HAP-1 (cell line): Measurements from ENCODE around the gene KLHDC3.
"Not testable (repeated sequence)": the region's sequence is repeated elsewhere in the genome, so short reads cannot be mapped to it uniquely, and the experiment has no call there.

Source experiments
- DNase-seq, 2 experiments: peaks; one replicate each; pipeline ENCODE4 v3.0.0-alpha.2; 2016 to 2020; ENCODE audit warnings: low spot score in 2 of 2
- H3K27me3 ChIP-seq: fragments of 250-450 bp; sonication (Bioruptor Pico); 2 replicates; pipeline ENCODE4 v1.5.1; 2020; ENCODE audit warnings: low read depth, mild to moderate bottlenecking, moderate library complexity
- H3K36me3 ChIP-seq: fragments of 250-450 bp; sonication (Bioruptor Pico); replicated peaks from 2 replicates; pipeline ENCODE4 v1.5.1; 2020; ENCODE audit warnings: mild to moderate bottlenecking
- H3K4me1 ChIP-seq: fragments of 250-450 bp; sonication (Bioruptor Pico); 2 replicates; pipeline ENCODE4 v1.5.1; 2020; ENCODE audit warnings: mild to moderate bottlenecking
- H3K4me3 ChIP-seq: fragments of 250-450 bp; sonication (Bioruptor Pico); 2 replicates; pipeline ENCODE4 v1.5.1; 2020; ENCODE audit warnings: mild to moderate bottlenecking, moderate library complexity
- H3K9me3 ChIP-seq: fragments of 250-450 bp; sonication (Bioruptor Pico); 2 replicates; pipeline ENCODE4 v1.5.1; 2020; ENCODE audit warnings: mild to moderate bottlenecking, moderate library complexity
- in situ Hi-C: fragments of 300-500 bp; cut with MboI; formaldehyde crosslinking; loops from 3 replicates; pipeline ENCODE4 v1.14.3; 2020; ENCODE audit warnings: low sequenced_read_pairs, inconsistent platforms, mixed read lengths

The KLHDC3 gene

DNA sequence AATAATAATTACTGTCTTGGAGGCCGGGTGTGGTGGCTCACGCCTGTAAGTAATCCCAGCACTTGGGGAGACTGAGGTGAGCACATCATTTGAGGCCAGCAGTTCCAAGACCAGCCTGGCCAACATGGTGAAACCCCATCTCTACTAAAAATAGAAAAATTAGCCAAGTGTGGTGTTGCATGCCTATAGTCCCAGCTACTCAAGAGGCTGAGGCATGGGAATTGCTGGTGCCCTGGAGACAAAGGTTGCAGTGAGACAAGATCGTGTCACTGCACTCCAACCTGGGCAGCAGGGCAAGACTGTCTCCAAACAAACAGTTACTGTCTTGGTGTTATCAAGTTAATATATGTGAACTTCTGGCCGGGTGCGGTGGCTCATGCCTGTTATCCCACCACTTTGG is 12.3 kb downstream of the KLHDC3 start:
- Histone ChIP-seq H3K4me1 (peaks cover 4% of the 10 kb centered on the region; the same call in 1 of the 2 replicates), H3K36me3 (peaks cover 70% of the 10 kb centered on the region), H3K9me3 (no peaks in the 10 kb centered on the region; the same call in 1 of the 2 replicates), H3K27me3 (no peaks in the 10 kb centered on the region), H3K4me3 (no peak overlapping the region)
- no peak for DNase-seq
- in situ Hi-C loops, result no loop called here

DNA sequence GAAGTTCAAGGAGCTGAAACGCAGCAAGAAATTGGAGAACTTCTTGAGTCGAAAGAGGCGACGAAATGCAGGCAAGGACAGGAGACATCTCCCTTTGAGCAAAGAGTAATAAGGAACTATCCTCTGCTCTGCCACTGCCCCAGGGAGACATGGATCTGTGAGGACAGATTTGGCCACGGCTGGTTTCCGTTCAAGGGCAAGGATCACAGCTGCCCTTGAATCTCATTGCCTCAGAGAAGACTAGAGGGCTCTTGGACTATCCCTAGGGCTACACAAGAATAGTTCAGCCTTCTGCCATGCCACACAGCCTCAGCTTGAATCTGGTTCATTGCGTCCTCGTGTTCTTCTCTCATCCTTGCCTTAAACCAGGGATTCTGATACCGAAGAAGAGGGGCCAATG is 15.1 kb downstream of the KLHDC3 start:
- peaks cover 87% of the 10 kb centered on the region for H3K36me3 ChIP-seq

DNA sequence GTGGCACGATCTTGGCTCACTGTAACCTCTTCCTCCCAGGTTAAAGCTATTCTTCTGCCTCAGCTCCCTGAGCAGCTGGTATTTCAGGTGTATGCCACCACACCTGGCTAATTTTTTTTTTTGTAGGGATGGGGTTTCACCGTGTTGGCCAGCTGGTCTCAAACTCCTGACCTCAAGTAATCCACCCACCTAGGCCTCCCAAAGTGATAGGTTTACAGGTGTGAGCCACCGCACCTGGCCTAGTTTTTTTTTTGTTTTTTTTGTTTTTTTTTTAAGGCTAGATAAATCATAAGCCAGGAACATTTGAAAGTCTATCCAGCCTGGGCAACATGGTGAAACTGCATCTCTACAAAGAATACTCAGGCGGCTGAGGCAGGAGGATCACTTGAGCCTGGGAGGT is 18.3 kb downstream of the KLHDC3 start:
- in situ Hi-C loops, result no loop called here

More for the DNA sequence above, 15.1 kb downstream of the KLHDC3 start:
- no peak for DNase-seq
- in situ Hi-C loops, result no loop called here
- Histone ChIP-seq H3K4me1 (no peaks in the 10 kb centered on the region), H3K27me3 (no peaks in the 10 kb centered on the region), H3K9me3 (no peaks in the 10 kb centered on the region; the same call in 1 of the 2 replicates), H3K4me3 (no peak overlapping the region)

DNA sequence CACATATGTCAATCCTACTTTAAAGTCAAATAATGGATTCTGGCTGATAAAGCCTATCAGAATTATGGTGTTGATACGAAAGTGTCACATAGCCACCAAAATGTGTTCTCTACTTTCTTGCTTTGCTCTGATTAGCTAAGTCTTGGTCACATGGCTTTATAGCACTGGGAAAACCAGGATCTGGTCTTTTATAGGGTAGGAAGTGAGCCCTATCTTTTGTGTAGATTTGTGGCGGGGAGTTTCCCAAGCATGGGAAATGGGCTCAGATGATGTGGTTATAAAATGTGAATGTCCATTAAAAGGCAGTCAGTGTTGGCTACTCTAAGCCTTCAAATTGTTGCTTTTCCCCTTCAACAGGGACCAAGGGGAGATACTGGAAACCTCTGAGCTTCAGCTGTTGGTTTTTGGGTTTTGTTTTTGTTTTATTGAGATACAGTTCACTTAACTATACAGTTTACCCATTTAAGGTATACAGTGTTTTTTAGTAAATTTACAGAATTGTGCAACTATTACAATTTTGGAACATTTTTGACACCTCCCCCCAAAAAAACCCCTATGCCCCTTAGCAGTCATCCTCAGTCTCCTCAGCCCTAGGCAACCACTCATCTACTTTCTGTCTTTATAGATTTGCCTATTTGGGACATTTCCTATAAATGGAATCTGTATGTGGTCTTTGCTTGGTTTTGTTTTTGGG is 19.6 kb downstream of the KLHDC3 start:
- peaks cover 80% of the 10 kb centered on the region for H3K36me3 ChIP-seq
- in situ Hi-C loops, result no loop called here
- no peaks in the 10 kb centered on the region for H3K4me1 ChIP-seq
- H3K27me3 ChIP-seq, result no peaks in the 10 kb centered on the region
- H3K4me3 ChIP-seq, result no peak overlapping the region
- H3K9me3 ChIP-seq, result no peaks in the 10 kb centered on the region
- DNase-seq, result no peak

More for the DNA sequence above, 18.3 kb downstream of the KLHDC3 start:
- no peak for DNase-seq
- no peaks in the 10 kb centered on the region for H3K27me3 ChIP-seq
- peaks cover 80% of the 10 kb centered on the region for H3K36me3 ChIP-seq
- no peaks in the 10 kb centered on the region for H3K4me1 ChIP-seq
- no peaks in the 10 kb centered on the region for H3K9me3 ChIP-seq
- no peak overlapping the region for H3K4me3 ChIP-seq

DNA sequence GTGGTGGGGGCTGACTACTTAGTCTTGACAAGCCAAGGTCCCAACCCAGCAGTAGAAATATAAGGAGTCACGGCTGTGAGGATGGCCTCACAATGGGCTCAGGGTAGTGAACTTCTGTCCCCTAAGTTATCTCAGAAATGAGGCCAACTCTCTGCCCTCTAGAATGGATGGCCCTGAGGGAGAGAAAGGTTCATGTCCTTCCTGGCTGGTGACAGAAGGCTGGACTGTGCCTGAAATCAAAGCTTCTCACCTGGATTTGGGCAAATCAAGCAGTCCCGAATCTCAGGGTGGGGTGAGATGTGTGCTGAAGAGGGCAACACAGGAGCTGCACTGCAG is 20.1 kb downstream of the KLHDC3 start:
- H3K4me3 ChIP-seq, result no peak overlapping the region
- H3K36me3 ChIP-seq, result peaks cover 80% of the 10 kb centered on the region
- no peaks in the 10 kb centered on the region for H3K9me3 ChIP-seq
- no peak for DNase-seq
- H3K27me3 ChIP-seq, result no peaks in the 10 kb centered on the region
- H3K4me1 ChIP-seq, result no peaks in the 10 kb centered on the region
- in situ Hi-C loops, result no loop called here

DNA sequence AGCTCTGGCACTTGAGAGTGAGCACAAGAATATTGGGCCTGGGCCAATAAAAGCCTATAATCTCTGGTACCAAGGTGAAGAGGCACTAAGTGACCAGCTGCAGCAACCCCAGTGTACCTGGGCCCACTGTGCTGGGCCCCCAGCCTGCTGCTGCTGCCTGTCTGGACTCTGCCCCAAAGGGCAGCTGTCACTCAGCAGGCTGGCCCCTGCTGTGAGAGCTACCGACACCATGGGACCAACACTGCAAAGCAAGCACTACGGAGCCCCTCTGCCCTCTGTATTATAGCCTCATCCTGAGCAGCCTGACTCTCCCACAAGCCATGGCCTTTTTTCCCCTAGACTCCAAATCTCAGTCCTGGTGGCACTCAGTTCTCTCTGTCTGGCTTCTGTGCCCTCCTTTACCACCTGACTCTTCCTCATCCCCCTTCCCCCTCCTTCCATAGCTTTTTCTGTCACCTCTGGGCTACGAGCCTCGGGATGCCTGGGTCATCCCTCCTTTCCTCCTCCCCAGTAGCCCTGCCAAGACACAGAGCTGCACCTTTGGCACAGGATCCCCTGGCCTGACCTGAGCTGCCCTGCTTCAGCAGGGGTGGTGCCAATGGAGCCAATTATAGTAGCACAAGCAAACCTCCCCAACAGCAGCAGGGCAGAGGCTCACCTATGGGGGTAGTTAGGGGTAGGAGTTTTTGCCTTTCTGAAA is 21.6 kb downstream of the KLHDC3 start:
- in situ Hi-C loops, result no loop called here
- DNase-seq, result no peak
- Histone ChIP-seq H3K4me3 (no peak overlapping the region), H3K4me1 (no peaks in the 10 kb centered on the region), H3K36me3 (peaks cover 73% of the 10 kb centered on the region), H3K27me3 (no peaks in the 10 kb centered on the region), H3K9me3 (no peaks in the 10 kb centered on the region)

DNA sequence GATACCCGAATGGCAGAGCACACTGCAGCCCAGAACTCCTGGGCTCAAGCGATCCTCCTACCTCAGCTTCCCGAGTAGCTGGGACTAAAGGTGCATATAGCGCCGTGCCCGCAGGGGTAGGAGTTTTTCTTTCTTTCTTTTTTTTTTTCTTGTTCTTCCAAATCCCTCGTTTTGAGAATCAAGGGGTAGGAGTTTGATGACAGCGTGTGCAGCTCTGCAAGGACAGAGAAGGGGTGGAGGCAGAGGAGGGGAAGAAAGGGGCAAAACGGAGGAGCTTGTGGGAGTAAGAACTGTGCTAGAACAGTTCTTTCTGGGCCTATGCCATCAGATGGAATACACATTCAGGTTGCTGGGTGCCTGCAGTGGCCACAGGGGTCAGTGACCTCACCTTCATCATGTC is 22.7 kb downstream of the KLHDC3 start:
- in situ Hi-C loops, result no loop called here
- H3K36me3 ChIP-seq, result peaks cover 75% of the 10 kb centered on the region
- H3K4me3 ChIP-seq, result no peak overlapping the region
- no peak for DNase-seq
- no peaks in the 10 kb centered on the region for H3K4me1 ChIP-seq
- H3K27me3 ChIP-seq, result no peaks in the 10 kb centered on the region
- no peaks in the 10 kb centered on the region for H3K9me3 ChIP-seq

DNA sequence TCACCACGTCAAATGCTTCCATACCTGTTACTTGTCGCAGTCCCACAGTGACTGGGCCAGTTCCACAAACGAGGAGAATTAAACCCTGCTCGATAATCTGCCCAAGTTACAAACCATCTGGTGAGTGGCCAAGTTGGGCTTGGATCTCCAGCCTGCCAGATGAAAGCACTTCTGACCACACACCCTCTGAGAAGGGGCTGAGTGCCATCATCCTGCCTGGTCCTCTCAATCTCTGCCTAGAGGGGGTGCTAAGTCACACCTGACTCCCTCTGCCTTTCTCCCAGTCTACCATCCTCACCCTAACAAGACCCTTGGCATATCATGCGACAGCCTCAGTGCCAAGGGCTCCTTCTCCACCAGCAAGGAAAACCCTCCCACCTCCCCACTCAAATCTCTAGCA is 23.1 kb downstream of the KLHDC3 start:
- no peaks in the 10 kb centered on the region for H3K27me3 ChIP-seq
- H3K4me3 ChIP-seq, result no peak overlapping the region
- H3K9me3 ChIP-seq, result no peaks in the 10 kb centered on the region
- peaks cover 73% of the 10 kb centered on the region for H3K36me3 ChIP-seq
- no peak for DNase-seq
- in situ Hi-C loops, result no loop called here
- H3K4me1 ChIP-seq, result no peaks in the 10 kb centered on the region

DNA sequence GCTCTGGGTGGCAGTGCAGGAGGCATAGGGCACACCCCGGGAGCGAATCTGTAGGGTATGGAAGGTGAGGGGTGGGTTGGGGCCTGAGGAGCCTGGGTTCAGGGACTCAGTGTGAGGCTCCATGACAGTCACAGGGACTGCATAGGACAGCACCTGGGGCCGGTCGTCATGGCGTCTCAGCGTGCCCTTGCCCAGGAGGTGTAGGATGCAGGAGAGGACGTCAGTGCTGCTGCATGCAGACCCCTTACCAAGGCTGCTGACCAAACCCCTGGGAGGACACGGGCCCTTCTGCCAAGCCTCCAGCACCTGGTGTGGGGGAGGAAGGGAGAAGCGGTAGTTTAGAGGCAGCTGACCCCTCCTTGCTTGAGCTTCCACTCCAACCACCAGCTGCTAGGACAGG is 23.7 kb downstream of the KLHDC3 start:
- H3K4me1 ChIP-seq, result no peaks in the 10 kb centered on the region
- in situ Hi-C loops, result no loop called here
- H3K9me3 ChIP-seq, result no peaks in the 10 kb centered on the region
- no peak for DNase-seq
- peaks cover 73% of the 10 kb centered on the region for H3K36me3 ChIP-seq
- no peaks in the 10 kb centered on the region for H3K27me3 ChIP-seq
- H3K4me3 ChIP-seq, result no peak overlapping the region

DNA sequence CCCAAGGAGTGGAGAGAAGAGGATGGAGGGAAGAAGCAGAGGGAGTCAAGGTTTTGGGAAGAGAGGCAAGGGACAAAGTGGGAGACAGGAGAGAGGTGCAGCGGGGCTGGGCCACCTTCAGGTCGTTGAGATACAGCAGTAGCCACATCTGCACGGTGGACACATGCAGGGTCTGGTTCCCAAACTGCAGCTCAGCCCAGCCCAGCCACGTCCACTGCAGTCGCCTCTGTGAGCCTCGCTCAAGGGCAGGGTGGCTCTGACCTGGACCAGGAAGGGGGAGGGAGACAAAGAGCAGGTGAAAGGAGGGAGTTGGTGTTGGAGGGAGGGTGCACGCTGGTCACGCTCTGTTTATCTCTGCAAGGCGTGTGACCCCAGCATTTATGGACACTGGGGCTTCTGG is 24.7 kb downstream of the KLHDC3 start:
- DNase-seq, result no peak
- Histone ChIP-seq H3K4me3 (no peak overlapping the region), H3K27me3 (no peaks in the 10 kb centered on the region), H3K36me3 (peaks cover 75% of the 10 kb centered on the region), H3K4me1 (no peaks in the 10 kb centered on the region), H3K9me3 (no peaks in the 10 kb centered on the region)
- in situ Hi-C loops, result no loop called here

DNA sequence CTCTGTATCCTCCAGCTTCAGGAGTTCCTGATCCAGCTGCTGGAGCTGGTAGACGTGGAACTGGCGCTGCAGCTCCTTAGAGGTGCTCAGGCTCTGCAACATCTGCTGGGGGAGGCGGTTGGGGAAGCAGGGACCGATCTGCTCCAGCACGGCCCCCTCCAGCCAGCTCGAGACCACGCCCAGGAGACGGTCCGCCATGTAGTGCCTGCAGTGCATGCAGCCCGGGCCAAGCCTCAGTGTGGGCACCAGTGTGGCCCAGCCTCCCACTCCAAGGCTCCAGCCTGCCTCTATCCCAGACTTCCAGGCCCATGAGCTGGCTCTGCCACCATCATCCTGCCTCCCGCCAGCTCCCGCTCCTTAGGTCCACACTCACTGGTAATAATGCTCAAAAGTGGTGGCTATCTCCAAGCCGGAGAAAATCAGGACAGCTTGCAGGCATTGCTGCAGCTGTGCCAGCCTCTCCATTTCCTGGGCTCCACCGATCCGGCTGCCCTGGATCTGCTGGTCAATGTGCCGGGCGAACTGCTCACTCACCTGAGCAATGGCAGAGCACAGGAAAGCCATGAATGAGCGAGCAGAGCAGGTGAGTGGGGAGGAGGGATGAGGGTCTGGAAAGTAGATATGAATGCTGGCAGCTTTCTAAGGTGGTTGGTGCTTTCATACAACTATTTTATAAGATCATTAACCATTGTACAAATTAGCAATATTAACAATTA is 26.7 kb downstream of the KLHDC3 start:
- in situ Hi-C loops, result no loop called here
- Histone ChIP-seq H3K27me3 (no peaks in the 10 kb centered on the region), H3K4me1 (no peaks in the 10 kb centered on the region), H3K4me3 (no peak overlapping the region), H3K9me3 (no peaks in the 10 kb centered on the region), H3K36me3 (peaks cover 72% of the 10 kb centered on the region)
- no peak for DNase-seq

DNA sequence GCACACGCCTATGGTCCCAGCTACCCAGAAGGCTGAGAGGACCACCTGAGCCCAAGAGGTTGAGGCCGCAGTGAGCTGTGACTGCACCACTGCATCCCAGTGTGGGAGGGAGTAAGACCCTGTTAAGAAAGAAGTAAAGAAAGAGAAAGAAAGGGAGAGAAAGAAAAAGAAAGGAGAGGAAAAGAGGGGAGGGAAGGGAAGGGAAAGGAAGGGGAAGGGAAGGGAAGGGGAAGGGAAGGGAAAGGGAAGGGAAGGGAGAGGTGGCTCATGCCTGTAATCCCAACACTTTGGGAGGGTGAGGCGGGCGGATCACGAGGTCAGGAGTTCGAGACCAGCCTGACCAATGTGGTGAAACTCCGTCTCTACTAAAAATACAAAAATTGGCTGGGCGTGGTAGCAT is 27.4 kb downstream of the KLHDC3 start:
- H3K27me3 ChIP-seq, H3K4me1 ChIP-seq, in situ Hi-C loops, DNase-seq, H3K4me3 ChIP-seq, H3K9me3 ChIP-seq: not testable (repeated sequence)
- peaks cover 77% of the 10 kb centered on the region for H3K36me3 ChIP-seq

DNA sequence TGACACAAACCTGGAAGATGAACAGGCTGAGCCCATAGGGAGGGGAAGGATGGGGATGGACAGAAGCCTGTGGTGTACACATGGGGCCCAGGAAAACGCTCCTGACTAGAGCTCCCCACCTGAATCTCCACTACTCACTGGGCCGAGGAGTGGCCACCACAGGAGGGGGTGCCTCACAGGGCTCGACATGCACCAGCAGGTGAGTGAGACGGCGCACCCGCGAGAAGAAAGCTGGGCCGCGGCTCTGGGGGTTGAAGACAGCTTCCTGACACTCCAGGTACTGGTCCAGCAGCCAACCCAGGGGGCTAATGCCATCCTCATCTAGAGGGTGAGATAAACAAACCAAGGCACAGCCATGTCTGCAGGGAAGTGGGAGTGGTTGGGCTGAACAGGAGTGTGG is 29.3 kb downstream of the KLHDC3 start:
- H3K27me3 ChIP-seq, result no peaks in the 10 kb centered on the region
- no peaks in the 10 kb centered on the region for H3K4me1 ChIP-seq
- in situ Hi-C loops, result no loop called here
- no peaks in the 10 kb centered on the region for H3K9me3 ChIP-seq
- H3K4me3 ChIP-seq, result no peak overlapping the region
- DNase-seq, result no peak
- H3K36me3 ChIP-seq, result peaks cover 80% of the 10 kb centered on the region

DNA sequence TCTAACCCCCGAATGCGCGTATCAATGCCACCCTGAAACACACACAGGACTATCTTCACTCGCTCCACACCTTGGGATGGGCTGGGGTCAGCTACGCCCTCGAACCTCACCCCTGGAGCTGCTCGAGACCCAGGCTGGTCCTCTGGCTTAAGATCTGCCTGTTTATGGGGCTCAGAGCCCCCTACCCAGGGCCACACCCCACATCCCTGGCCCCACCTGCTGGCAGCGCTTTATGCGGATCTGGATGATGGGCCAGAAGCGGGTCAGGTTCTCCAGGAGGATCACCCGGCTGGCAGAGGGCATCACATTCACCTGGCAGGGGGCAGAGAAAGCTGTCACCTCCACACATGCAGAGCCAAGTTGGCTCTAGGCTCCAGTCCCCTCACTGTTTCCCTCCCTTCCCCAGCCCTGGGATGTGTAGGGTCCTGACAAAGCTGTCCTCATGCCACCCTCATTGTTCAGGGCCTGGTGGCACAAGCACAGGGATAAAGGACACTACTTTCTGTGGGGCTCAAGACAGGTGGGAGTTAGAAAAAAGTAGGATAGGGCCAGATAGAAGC is 31.4 kb downstream of the KLHDC3 start:
- Histone ChIP-seq H3K9me3 (no peaks in the 10 kb centered on the region), H3K27me3 (no peaks in the 10 kb centered on the region), H3K36me3 (peaks cover 81% of the 10 kb centered on the region), H3K4me1 (no peaks in the 10 kb centered on the region), H3K4me3 (no peak overlapping the region)
- in situ Hi-C loops, result no loop called here
- no peak for DNase-seq
